ENCODE results near the gene STPG3. TPM values are rescaled to one million over a fixed set of nuclear protein-coding genes. Genes with fewer than 3 reads are reported as not detected.
A peak's percentile ranks its signal among the peaks of the same experiment; 100 is the strongest.

Gene STPG3
- total and polyA plus RNA-seq, 2 of the 13 experiments (the other 11 are each of a cell fraction or from before 2014, with no cell fraction given) = not detected

DNA sequence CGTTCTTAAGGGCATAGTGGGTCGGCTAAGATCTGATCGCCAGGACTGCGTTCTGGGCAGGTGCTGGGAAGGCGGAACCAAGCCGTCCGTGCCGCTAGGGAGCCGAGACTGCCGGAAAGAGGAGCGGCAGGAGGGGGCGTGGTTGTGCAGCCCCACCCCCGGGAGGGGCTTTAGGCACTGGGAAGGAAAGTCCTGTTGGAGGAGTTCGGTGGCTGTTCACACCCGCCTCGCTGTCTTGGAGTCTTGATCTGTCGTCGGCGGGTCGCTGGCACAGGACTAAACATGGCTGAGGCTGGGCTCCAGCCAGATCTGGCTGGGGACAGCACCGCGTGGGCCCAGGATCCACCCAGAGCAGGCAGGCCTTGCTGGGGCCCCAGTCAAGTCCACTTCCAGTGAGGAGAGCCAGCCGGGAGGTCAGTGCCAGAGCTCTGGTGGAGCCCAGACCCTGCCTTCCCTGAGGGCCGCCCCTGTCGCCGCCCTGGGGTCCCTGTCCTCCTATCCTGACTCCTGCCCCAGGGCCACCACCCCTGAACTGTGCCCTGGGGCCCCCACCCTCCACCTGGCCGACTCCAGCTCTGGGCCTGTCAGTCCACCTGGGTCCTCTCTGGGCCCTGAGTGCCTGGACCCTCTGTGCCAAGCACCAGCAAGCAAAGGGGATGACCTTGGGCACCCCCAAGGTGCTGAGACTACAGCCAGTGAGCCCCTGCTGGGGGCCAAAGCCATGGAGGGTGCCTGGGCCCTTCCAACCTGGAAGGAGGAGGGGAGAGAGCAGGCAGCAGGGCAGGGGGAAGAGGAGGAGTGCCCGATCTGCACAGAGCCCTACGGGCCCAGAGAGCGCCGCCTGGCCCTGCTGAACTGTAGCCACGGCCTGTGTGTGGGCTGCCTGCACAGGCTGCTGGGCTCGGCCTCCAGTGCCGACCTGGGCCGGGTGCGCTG lies 33.5 kb upstream of the STPG3 start (continued):
- TF ChIP-seq, protein P1, sequence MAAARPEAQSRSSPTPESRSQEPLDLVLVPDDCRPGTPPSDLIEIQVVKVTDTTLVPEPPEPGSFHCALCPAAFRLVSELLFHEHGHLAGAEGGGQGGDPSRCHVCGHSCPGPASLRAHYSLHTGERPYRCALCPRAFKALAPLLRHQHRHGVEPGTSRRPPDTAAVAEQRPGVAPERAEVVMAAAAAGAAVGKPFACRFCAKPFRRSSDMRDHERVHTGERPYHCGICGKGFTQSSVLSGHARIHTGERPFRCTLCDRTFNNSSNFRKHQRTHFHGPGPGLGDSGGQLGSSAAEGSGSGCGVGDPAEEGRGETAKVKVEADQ (CRISPR knock-in tag; IDR thresholded peaks at IDR 0.05; ENCODE audit: borderline replicate concordance) = peak; percentile 60; the same call in 1 of the 2 replicates
- TF ChIP-seq, protein P2, sequence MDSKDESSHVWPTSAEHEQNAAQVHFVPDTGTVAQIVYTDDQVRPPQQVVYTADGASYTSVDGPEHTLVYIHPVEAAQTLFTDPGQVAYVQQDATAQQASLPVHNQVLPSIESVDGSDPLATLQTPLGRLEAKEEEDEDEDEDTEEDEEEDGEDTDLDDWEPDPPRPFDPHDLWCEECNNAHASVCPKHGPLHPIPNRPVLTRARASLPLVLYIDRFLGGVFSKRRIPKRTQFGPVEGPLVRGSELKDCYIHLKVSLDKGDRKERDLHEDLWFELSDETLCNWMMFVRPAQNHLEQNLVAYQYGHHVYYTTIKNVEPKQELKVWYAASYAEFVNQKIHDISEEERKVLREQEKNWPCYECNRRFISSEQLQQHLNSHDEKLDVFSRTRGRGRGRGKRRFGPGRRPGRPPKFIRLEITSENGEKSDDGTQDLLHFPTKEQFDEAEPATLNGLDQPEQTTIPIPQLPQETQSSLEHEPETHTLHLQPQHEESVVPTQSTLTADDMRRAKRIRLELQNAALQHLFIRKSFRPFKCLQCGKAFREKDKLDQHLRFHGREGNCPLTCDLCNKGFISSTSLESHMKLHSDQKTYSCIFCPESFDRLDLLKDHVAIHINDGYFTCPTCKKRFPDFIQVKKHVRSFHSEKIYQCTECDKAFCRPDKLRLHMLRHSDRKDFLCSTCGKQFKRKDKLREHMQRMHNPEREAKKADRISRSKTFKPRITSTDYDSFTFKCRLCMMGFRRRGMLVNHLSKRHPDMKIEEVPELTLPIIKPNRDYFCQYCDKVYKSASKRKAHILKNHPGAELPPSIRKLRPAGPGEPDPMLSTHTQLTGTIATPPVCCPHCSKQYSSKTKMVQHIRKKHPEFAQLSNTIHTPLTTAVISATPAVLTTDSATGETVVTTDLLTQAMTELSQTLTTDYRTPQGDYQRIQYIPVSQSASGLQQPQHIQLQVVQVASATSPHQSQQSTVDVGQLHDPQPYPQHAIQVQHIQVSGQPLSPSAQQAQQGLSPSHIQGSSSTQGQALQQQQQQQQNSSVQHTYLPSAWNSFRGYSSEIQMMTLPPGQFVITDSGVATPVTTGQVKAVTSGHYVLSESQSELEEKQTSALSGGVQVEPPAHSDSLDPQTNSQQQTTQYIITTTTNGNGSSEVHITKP (CRISPR knock-in tag; IDR thresholded peaks at IDR 0.05; ENCODE audit: low read depth) = no peak
- TF ChIP-seq ZNF616 (CRISPR knock-in tag; IDR thresholded peaks at IDR 0.05; ENCODE audit: low read depth) = no peak
- TF ChIP-seq, protein P3, sequence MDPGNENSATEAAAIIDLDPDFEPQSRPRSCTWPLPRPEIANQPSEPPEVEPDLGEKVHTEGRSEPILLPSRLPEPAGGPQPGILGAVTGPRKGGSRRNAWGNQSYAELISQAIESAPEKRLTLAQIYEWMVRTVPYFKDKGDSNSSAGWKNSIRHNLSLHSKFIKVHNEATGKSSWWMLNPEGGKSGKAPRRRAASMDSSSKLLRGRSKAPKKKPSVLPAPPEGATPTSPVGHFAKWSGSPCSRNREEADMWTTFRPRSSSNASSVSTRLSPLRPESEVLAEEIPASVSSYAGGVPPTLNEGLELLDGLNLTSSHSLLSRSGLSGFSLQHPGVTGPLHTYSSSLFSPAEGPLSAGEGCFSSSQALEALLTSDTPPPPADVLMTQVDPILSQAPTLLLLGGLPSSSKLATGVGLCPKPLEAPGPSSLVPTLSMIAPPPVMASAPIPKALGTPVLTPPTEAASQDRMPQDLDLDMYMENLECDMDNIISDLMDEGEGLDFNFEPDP (CRISPR knock-in tag; conservative IDR thresholded peaks at IDR 0.05) = no peak
- no peak for TF ChIP-seq MAFF (IDR thresholded peaks at IDR 0.05; ENCODE audit: low read depth, low read length)
- TF ChIP-seq, protein P4, sequence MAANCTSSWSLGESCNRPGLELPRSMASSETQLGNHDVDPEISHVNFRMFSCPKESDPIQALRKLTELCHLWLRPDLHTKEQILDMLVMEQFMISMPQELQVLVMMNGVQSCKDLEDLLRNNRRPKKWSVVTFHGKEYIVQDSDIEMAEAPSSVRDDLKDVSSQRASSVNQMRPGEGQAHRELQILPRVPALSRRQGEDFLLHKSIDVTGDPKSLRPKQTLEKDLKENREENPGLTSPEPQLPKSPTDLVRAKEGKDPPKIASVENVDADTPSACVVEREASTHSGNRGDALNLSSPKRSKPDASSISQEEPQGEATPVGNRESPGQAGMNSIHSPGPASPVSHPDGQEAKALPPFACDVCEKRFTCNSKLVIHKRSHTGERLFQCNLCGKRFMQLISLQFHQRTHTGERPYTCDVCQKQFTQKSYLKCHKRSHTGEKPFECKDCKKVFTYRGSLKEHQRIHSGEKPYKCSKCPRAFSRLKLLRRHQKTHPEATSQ (CRISPR knock-in tag; IDR thresholded peaks at IDR 0.05; ENCODE audit: borderline replicate concordance) = no peak
- TF ChIP-seq, protein P5, sequence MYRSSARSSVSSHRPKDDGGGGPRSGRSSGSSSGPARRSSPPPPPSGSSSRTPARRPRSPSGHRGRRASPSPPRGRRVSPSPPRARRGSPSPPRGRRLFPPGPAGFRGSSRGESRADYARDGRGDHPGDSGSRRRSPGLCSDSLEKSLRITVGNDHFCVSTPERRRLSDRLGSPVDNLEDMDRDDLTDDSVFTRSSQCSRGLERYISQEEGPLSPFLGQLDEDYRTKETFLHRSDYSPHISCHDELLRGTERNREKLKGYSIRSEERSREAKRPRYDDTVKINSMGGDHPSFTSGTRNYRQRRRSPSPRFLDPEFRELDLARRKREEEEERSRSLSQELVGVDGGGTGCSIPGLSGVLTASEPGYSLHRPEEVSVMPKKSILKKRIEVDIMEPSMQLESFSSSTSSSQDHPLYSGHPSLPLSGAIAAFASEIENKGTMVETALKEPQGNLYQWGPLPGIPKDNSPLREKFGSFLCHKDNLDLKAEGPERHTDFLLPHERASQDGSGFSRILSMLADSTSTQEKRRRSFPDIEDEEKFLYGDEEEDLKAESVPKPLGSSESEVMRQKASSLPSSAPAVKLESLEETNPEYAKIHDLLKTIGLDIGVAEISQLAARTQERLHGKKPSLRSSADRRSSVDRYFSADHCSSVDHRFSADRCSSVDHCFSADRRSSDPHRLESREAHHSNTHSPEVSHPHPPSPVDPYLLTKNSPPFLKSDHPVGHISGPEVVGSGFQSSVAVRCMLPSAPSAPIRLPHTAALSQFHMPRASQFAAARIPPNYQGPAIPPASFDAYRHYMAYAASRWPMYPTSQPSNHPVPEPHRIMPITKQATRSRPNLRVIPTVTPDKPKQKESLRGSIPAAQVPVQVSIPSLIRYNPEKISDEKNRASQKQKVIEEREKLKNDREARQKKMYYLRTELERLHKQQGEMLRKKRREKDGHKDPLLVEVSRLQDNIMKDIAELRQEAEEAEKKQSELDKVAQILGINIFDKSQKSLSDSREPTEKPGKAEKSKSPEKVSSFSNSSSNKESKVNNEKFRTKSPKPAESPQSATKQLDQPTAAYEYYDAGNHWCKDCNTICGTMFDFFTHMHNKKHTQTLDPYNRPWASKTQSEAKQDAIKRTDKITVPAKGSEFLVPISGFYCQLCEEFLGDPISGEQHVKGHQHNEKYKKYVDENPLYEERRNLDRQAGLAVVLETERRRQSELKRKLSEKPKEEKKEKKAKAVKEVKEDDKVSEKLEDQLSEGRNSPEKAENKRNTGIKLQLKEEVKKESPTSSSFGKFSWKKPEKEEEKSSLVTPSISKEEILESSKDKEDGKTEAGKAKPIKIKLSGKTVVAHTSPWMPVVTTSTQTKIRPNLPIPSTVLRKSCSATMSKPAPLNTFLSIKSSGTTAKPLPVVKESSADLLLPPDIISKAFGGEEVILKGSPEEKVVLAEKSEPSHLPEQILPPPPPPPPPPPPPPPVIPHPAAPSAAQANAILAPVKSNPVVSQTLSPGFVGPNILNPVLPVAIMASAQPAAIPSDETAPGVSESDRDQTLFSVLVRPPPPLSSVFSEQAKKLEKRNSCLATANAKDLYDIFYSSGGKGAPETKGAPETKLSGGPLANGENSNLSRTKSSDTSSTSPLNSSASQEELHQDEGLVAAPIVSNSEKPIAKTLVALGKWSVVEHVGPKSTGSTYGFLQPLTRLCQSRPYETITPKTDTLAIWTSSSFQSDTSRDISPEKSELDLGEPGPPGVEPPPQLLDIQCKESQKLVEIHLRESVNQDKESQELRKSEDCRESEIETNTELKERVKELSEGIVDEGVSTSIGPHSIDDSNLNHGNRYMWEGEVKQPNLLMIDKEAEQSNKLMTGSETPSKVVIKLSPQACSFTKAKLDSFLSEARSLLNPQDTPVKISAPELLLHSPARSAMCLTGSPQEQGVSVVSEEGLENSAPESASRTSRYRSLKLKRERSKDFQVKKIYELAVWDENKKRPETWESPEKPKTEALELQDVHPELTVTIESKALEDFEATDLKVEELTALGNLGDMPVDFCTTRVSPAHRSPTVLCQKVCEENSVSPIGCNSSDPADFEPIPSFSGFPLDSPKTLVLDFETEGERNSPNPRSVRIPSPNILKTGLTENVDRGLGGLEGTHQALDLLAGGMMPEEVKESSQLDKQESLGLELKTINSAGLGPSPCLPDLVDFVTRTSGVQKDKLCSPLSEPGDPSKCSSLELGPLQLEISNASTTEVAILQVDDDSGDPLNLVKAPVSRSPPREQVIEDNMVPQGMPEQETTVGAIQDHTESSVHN (CRISPR knock-in tag; IDR thresholded peaks at IDR 0.05) = no peak
- TF ChIP-seq ZNF879 (CRISPR knock-in tag; IDR thresholded peaks at IDR 0.05) = no peak
- no peak for TF ChIP-seq GABPA (IDR thresholded peaks at IDR 0.05; ENCODE audit: low read depth, low read length)
- TF ChIP-seq GABPA (CRISPR knock-in tag; IDR thresholded peaks at IDR 0.05; ENCODE audit: low read depth) = peak; percentile 76
- TF ChIP-seq NR2F1 (CRISPR knock-in tag; IDR thresholded peaks at IDR 0.05) = no peak

Data from HepG2 (cell line).